Measurements from ENCODE around the gene PDE4D.

PDE4D gene

GRCh38 chr5:59873113-59873512, 20.4 kb downstream of the PDE4D start:
- 4% methylated on average over 2 of the region's 2 CpGs for WGBS
- H3K27ac ChIP-seq (ENCODE audit: low read length, poor library complexity, severe bottlenecking) = no peak overlapping the region
- no peaks in the 10 kb centered on the region for H3K4me1 ChIP-seq (ENCODE audit: control insufficient read depth, insufficient read depth, low read depth, low read length)
- H3K18ac ChIP-seq (ENCODE audit: low read depth in 1 of 2, low read length in 2 of 2) = no peak overlapping the region
- no peaks in the 10 kb centered on the region for H3K9me3 ChIP-seq (ENCODE audit: control insufficient read depth, low read length)
- H2AFZ ChIP-seq (ENCODE audit: low read depth, low read length) = no peak overlapping the region
- H4K91ac ChIP-seq (ENCODE audit: low read length) = no peak overlapping the region
- H3K4me2 ChIP-seq (ENCODE audit: low read length, poor library complexity, severe bottlenecking) = no peak overlapping the region
- no peak overlapping the region for H2BK120ac ChIP-seq (ENCODE audit: low read depth, low read length)
- H3K27me3 ChIP-seq (ENCODE audit: control insufficient read depth in 1 of 2, insufficient read depth in 1 of 2, low read length in 2 of 2) = peaks cover 0 to 3% of the 10 kb centered on the region in 2 experiments
- H2BK12ac ChIP-seq (ENCODE audit: low read length in 2 of 2) = no peak overlapping the region
- no peaks in the 10 kb centered on the region for H3K79me1 ChIP-seq (replicated peaks; ENCODE audit: low read length, poor library complexity, severe bottlenecking)
- H3K36me3 ChIP-seq (ENCODE audit: control insufficient read depth in 1 of 2, insufficient read depth in 2 of 2, low read depth in 1 of 2, low read length in 2 of 2) = no peaks in the 10 kb centered on the region
- no peak overlapping the region for H3K9ac ChIP-seq (ENCODE audit: low read length)
- no peak overlapping the region for H2BK15ac ChIP-seq (ENCODE audit: low read depth, poor library complexity, severe bottlenecking)
- peak; percentile 71 for DNase-seq
- no peak overlapping the region for H3K4me3 ChIP-seq (ENCODE audit: insufficient read depth in 1 of 2, low read depth in 1 of 2, low read length in 2 of 2)
- H2BK5ac ChIP-seq (ENCODE audit: low read depth, low read length, poor library complexity, severe bottlenecking) = no peak overlapping the region
- no peak overlapping the region for H3K23ac ChIP-seq (ENCODE audit: low read length in 2 of 2)
- no peak overlapping the region for H4K8ac ChIP-seq (ENCODE audit: low read length)
- no peak overlapping the region for H3K4ac ChIP-seq (ENCODE audit: low read depth in 1 of 2, low read length in 2 of 2)
- no peak overlapping the region for H3K14ac ChIP-seq (ENCODE audit: low read length in 2 of 2)
- no peak overlapping the region for H2AK5ac ChIP-seq (ENCODE audit: low read length, severe bottlenecking)

DNA sequence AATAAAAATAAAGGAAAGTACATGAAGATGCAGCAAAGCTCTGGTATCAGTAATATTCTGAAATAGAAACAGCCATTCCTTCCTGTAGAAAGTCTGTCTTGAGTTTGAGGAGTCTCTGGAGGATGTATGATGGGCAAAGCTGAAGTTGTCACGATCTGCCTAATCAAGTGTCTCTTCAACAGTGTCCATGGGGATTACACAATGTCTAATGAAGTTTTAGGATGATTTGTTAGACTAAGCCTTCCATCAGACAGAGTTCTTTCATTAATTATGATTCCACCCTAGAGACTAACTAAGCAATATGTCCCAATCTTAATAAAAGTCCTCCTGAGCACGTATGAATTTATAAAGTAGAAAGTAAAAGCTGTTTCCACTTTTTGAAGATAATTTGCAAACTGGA, 26.9 kb downstream of the PDE4D start:
- DNase-seq = no peak
- Histone ChIP-seq H3K79me1 (replicated peaks; ENCODE audit: low read length, poor library complexity, severe bottlenecking) (no peaks in the 10 kb centered on the region), H3K23ac (ENCODE audit: low read length in 2 of 2) (no peak overlapping the region), H3K4ac (ENCODE audit: low read depth in 1 of 2, low read length in 2 of 2) (no peak overlapping the region), H3K27ac (ENCODE audit: low read length, poor library complexity, severe bottlenecking) (no peak overlapping the region), H2BK15ac (ENCODE audit: low read depth, poor library complexity, severe bottlenecking) (no peak overlapping the region), H2BK12ac (ENCODE audit: low read length in 2 of 2) (no peak overlapping the region), H3K4me2 (ENCODE audit: low read length, poor library complexity, severe bottlenecking) (no peak overlapping the region), H3K27me3 (ENCODE audit: control insufficient read depth in 1 of 2, insufficient read depth in 1 of 2, low read length in 2 of 2) (peaks cover 0 to 3% of the 10 kb centered on the region in 2 experiments), H2AK5ac (ENCODE audit: low read length, severe bottlenecking) (no peak overlapping the region), H3K9ac (ENCODE audit: low read length) (no peak overlapping the region), H3K9me3 (ENCODE audit: control insufficient read depth, low read length) (no peaks in the 10 kb centered on the region), H2AFZ (ENCODE audit: low read depth, low read length) (no peak overlapping the region), H2BK120ac (ENCODE audit: low read depth, low read length) (no peak overlapping the region), H3K18ac (ENCODE audit: low read depth in 1 of 2, low read length in 2 of 2) (no peak overlapping the region), H4K91ac (ENCODE audit: low read length) (no peak overlapping the region), H3K14ac (ENCODE audit: low read length in 2 of 2) (no peak overlapping the region), H2BK5ac (ENCODE audit: low read depth, low read length, poor library complexity, severe bottlenecking) (no peak overlapping the region), H3K4me1 (ENCODE audit: control insufficient read depth, insufficient read depth, low read depth, low read length) (no peaks in the 10 kb centered on the region), H4K8ac (ENCODE audit: low read length) (no peak overlapping the region), H3K36me3 (ENCODE audit: control insufficient read depth in 1 of 2, insufficient read depth in 2 of 2, low read depth in 1 of 2, low read length in 2 of 2) (no peaks in the 10 kb centered on the region), H3K4me3 (ENCODE audit: insufficient read depth in 1 of 2, low read depth in 1 of 2, low read length in 2 of 2) (no peak overlapping the region)
- 84% methylated on average over 2 of the region's 2 CpGs for WGBS

DNA sequence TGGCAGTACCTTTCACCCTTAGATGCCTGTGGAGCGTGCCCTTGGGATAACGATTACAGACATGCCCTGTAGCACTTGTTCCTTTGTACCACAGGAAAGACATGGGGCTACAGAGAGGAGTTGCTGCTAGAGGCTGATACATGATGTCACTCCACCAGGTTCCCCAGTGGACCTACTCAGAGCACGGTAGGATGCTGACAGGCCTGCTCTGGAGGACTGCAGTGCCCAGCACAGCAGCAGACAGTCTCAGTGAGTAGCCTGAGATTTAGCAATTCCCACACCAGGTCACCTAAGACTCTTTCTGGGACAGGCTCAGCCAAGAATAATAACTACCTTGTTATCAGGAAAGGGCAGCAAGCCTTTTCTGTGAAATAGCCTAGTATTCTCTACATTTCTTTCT, 28.8 kb downstream of the PDE4D start:
- H2AK5ac ChIP-seq (ENCODE audit: low read length, severe bottlenecking) = no peak overlapping the region
- no peak overlapping the region for H2BK5ac ChIP-seq (ENCODE audit: low read depth, low read length, poor library complexity, severe bottlenecking)
- H3K9ac ChIP-seq (ENCODE audit: low read length) = no peak overlapping the region
- H2BK120ac ChIP-seq (ENCODE audit: low read depth, low read length) = no peak overlapping the region
- no peaks in the 10 kb centered on the region for H3K9me3 ChIP-seq (ENCODE audit: control insufficient read depth, low read length)
- H4K8ac ChIP-seq (ENCODE audit: low read length) = peak overlapping the region; percentile 80
- peak overlapping the region in 1 of 2 experiments; percentile 53 for H3K14ac ChIP-seq (ENCODE audit: low read length in 2 of 2)
- WGBS = 80% methylated on average over 3 of the region's 3 CpGs
- no peaks in the 10 kb centered on the region for H3K36me3 ChIP-seq (ENCODE audit: control insufficient read depth in 1 of 2, insufficient read depth in 2 of 2, low read depth in 1 of 2, low read length in 2 of 2)
- peak overlapping the region; percentile 1 to 56 for H2BK12ac ChIP-seq (ENCODE audit: low read length in 2 of 2)
- no peaks in the 10 kb centered on the region for H3K79me1 ChIP-seq (replicated peaks; ENCODE audit: low read length, poor library complexity, severe bottlenecking)
- no peak for DNase-seq
- no peak overlapping the region for H3K23ac ChIP-seq (ENCODE audit: low read length in 2 of 2)
- no peak overlapping the region for H3K4me2 ChIP-seq (ENCODE audit: low read length, poor library complexity, severe bottlenecking)
- H2AFZ ChIP-seq (ENCODE audit: low read depth, low read length) = no peak overlapping the region
- H3K18ac ChIP-seq (ENCODE audit: low read depth in 1 of 2, low read length in 2 of 2) = peak overlapping the region in 1 of 2 experiments; percentile 37
- H3K4me1 ChIP-seq (ENCODE audit: control insufficient read depth, insufficient read depth, low read depth, low read length) = no peaks in the 10 kb centered on the region
- H2BK15ac ChIP-seq (ENCODE audit: low read depth, poor library complexity, severe bottlenecking) = no peak overlapping the region
- no peak overlapping the region for H3K27ac ChIP-seq (ENCODE audit: low read length, poor library complexity, severe bottlenecking)
- peak overlapping the region; percentile 25 for H4K91ac ChIP-seq (ENCODE audit: low read length)
- H3K4ac ChIP-seq (ENCODE audit: low read depth in 1 of 2, low read length in 2 of 2) = peak overlapping the region; percentile 24 to 58
- peaks cover 0 to 3% of the 10 kb centered on the region in 2 experiments for H3K27me3 ChIP-seq (ENCODE audit: control insufficient read depth in 1 of 2, insufficient read depth in 1 of 2, low read length in 2 of 2)
- H3K4me3 ChIP-seq (ENCODE audit: insufficient read depth in 1 of 2, low read depth in 1 of 2, low read length in 2 of 2) = no peak overlapping the region

- Histone ChIP-seq H3K79me1 (replicated peaks; ENCODE audit: low read length, poor library complexity, severe bottlenecking) (no peaks in the 10 kb centered on the region), H2BK120ac (ENCODE audit: low read depth, low read length) (no peak overlapping the region), H4K91ac (ENCODE audit: low read length) (no peak overlapping the region), H2AFZ (ENCODE audit: low read depth, low read length) (no peak overlapping the region), H3K4me2 (ENCODE audit: low read length, poor library complexity, severe bottlenecking) (no peak overlapping the region), H3K18ac (ENCODE audit: low read depth in 1 of 2, low read length in 2 of 2) (no peak overlapping the region), H3K4me1 (ENCODE audit: control insufficient read depth, insufficient read depth, low read depth, low read length) (no peaks in the 10 kb centered on the region), H3K27ac (ENCODE audit: low read length, poor library complexity, severe bottlenecking) (no peak overlapping the region), H2BK5ac (ENCODE audit: low read depth, low read length, poor library complexity, severe bottlenecking) (no peak overlapping the region), H3K27me3 (ENCODE audit: control insufficient read depth in 1 of 2, insufficient read depth in 1 of 2, low read length in 2 of 2) (no peaks in the 10 kb centered on the region), H3K4me3 (ENCODE audit: insufficient read depth in 1 of 2, low read depth in 1 of 2, low read length in 2 of 2) (no peak overlapping the region), H3K9ac (ENCODE audit: low read length) (no peak overlapping the region), H3K4ac (ENCODE audit: low read depth in 1 of 2, low read length in 2 of 2) (no peak overlapping the region), H3K9me3 (ENCODE audit: control insufficient read depth, low read length) (no peaks in the 10 kb centered on the region), H2AK5ac (ENCODE audit: low read length, severe bottlenecking) (no peak overlapping the region), H4K8ac (ENCODE audit: low read length) (no peak overlapping the region), H2BK12ac (ENCODE audit: low read length in 2 of 2) (no peak overlapping the region), H2BK15ac (ENCODE audit: low read depth, poor library complexity, severe bottlenecking) (no peak overlapping the region), H3K14ac (ENCODE audit: low read length in 2 of 2) (no peak overlapping the region), H3K23ac (ENCODE audit: low read length in 2 of 2) (no peak overlapping the region), H3K36me3 (ENCODE audit: control insufficient read depth in 1 of 2, insufficient read depth in 2 of 2, low read depth in 1 of 2, low read length in 2 of 2) (no peaks in the 10 kb centered on the region)
- DNase-seq = peak; percentile 34
- WGBS = 74% methylated on average over 5 of the region's 5 CpGs
Observed at GRCh38 chr5:59863777-59864176, 29.7 kb downstream of the PDE4D start.

Data from mesenchymal stem cell (in vitro differentiated cells and primary cell).